ENCODE measurements around the gene NACA2.
"Not testable (repeated sequence)": the region's sequence is repeated elsewhere in the genome, so short reads cannot be mapped to it uniquely, and the experiment has no call there.

NACA2 gene

DNA sequence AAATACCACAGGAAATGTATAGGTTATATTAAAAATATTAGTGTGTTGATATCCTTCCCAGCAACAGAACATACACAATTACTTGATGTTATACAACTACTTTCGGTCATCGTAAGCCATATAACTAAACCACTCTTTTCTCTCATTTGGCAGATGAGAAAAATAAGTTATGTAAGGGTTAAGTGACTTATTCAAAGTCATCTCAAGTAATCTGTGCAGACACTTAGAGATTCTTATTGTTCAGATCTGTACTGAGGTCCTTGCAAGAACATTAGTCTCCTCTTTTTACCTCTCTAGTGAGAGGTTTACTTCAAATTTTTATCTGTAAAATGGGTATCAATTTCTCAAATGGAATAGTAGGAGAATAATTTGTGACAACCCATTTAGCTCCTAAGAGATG lies 15.0 kb downstream of the NACA2 start:
- no peak for DNase-seq (ENCODE audit: low read depth)

GRCh38 chr17:61575352-61575975 lies 15.6 kb downstream of the NACA2 start:
- DNase-seq (ENCODE audit: low read depth): no peak

- DNase-seq (ENCODE audit: low read depth): no peak
Measured at GRCh38 chr17:61574542-61575351, 16.3 kb downstream of the NACA2 start.

DNA sequence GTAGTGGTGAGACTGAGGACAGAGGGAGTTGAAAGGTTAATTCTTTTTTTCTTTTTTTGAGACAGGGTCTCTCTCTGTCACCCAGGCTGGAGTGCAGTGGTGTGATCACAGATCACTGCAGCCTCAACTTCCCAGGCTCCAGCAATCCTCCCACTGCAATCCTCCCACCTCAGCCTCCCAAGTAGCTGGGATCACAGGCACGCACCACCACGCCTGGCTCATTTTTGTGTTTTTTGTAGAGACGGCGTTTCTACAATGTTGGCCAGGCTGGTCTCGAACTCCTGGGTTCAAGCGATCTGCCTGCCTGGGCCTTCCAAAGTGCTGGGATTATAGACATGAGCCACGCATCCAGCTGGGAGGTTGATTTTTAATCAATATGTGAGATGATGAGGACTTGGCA lies 18.5 kb downstream of the NACA2 start:
- DNase-seq (ENCODE audit: low read depth): not testable (repeated sequence)

- DNase-seq (ENCODE audit: low read depth): no peak
Measured at GRCh38 chr17:61571624-61572023, 19.4 kb downstream of the NACA2 start.

- no peak for DNase-seq (ENCODE audit: low read depth)
Measured at GRCh38 chr17:61570118-61570517, 20.9 kb downstream of the NACA2 start.

DNA sequence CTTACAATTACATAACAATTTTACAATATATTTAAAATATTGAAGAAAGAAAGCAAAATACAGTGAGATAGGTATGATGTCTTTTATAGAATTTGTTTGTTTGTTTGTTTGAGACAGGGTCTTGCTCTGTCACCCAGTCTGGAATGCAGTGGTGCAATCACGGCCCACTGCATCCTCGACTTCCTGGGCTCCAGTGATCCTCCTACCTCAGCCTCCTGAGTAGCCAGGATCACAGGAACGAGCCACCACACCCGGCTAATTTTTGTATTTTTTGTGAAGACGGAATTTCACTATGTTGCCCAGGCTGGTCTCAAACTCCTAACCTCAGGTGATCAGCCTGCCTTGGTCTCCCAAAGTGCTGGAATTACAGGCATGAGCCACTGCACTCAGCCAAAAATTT lies 21.5 kb downstream of the NACA2 start:
- not testable (repeated sequence) for DNase-seq (ENCODE audit: low read depth)

DNA sequence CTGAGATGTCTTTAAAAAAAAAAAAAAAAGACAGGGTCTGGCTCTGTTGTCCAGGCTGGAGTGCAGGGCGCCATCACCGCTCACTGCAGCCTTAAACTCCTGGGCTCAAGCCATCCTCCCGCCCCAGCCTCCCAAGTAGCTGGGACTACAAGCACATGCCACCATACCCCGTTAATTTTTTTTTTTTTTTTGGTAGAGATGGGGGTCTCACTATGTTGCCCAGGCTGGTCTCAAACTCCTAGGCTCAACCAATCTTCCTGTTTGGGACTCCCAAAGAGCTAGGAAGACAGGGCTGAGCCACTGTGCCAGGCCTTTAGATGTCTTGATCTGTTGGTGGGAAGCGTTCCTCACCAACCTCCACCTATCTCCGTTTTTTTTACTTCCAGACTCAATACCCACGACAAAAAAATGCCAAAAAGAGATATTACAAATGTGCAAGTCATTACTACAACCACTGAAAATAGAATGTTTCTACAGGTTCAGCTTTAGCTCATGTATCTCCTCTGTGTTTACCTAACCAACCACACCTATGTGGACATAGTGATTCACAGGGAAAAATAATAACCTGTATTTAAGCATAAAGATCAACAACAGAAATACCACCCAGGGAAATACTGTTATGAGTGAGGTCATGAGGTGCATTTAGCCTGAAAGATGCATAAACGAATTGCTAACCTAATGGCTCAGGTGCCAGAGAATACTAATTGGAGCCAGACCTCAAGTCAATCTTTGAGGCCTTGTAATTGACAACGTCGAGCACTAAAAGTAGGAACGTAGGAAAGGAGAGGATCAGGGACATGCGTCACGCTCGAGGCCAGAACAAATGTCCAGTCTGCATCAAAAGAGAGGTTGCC lies 22.6 kb downstream of the NACA2 start:
- no peak for DNase-seq (ENCODE audit: low read depth)

DNA sequence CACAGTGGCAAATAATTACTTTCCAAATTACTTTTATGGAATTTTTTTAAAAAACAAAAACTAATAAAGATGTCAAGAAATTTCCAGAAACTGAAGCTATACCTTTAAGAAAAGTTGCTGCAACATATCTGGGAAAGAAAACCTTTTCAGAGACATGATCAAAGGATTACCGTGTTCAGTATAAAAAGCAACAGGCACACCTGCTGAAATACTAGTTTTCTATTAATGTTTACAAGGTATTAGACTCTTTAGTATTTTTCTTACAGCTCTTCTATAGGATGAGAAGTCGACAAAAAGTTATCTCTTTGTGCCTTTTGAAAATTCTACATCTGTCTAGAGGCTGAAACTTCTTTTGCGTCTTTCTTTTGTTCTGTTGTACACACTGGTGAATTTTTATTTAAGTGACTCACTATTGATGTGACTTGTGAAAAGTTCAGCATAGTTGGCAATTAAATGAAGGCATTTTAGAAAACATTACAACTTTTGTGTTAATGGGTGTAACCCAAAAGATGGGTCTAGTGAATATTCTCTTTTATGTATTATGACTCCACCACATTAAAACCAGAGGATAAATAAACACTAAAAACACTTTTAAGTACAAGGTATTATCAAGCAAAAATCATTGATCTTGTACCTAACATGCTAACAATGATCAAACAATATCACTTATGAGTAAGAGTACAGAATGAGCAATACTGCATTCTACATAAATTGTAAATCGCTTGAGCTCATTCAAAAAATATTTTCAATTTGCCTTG lies 23.8 kb downstream of the NACA2 start:
- DNase-seq (ENCODE audit: low read depth): no peak

DNA sequence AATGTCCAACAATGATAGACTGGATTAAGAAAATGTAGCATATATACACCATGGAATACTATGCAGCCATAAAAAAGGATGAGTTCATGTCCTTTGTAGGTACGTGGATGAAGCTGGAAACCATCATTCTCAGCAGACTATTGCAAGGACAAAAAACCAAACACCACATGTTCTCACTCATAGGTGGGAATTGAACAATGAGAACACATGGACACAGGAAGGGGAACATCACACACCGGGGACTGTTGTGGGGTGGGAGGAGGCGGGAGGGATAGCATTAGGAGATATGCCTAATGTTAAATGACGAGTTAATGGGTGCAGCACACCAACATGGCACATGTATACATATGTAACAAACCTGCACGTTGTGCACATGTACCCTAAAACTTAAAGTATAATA lies 24.6 kb downstream of the NACA2 start:
- DNase-seq (ENCODE audit: low read depth): not testable (repeated sequence)

GRCh38 chr17:61565850-61566249 lies 25.2 kb downstream of the NACA2 start:
- DNase-seq (ENCODE audit: low read depth): not testable (repeated sequence)

GRCh38 chr17:61565213-61565612 lies 25.8 kb downstream of the NACA2 start:
- no peak for DNase-seq (ENCODE audit: low read depth)

- DNase-seq (ENCODE audit: low read depth): no peak
Measured at GRCh38 chr17:61562287-61562686, 28.7 kb downstream of the NACA2 start.

DNA sequence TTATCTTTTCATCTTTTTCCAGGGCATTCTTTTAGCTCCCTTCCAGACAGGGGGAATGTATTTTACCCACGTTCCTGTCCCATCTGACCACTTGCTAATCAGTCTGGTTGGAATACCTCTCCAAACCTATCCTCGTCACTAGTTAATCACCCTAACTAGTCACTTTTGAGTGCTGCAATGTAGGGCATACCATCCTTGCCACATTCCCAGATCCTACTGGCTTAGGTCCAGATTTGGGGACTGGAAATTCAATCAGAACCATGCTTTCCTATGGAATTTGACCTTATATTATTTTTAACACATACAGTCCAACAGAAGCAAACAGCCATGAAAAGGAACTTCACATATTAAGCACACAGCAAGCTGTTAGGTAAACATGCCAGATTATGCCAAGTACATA lies 29.7 kb downstream of the NACA2 start:
- DNase-seq (ENCODE audit: low read depth): no peak

GRCh38 chr17:61560071-61560470 lies 30.9 kb downstream of the NACA2 start:
- no peak for DNase-seq (ENCODE audit: low read depth)

GRCh38 chr17:61556224-61557188 lies 34.5 kb downstream of the NACA2 start:
- DNase-seq (ENCODE audit: low read depth): no peak

GRCh38 chr17:61555127-61555566 lies 35.9 kb downstream of the NACA2 start:
- no peak for DNase-seq (ENCODE audit: low read depth)

DNA sequence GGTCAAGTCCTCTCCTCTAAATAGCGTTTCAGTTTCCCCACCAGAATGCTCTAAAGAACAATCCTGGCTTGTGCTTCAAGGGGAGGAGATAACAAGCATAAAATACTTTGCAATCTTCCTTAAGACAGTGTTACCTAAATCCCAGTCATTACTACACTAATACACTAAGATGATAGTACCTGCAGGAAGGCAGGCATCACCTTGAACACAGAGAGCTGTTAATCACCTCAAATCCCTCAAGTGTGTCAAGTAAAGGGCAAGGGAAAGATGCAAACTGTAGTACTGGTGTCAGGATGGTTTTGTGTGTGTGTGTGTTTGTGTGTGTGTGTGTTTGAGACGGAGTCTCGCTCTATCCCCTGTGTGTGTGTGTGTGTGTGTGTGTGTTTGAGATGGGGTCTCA lies 36.8 kb downstream of the NACA2 start:
- DNase-seq (ENCODE audit: low read depth): no peak

- not testable (repeated sequence) for DNase-seq (ENCODE audit: low read depth)
Measured at GRCh38 chr17:61552560-61552959, 38.5 kb downstream of the NACA2 start.

DNA sequence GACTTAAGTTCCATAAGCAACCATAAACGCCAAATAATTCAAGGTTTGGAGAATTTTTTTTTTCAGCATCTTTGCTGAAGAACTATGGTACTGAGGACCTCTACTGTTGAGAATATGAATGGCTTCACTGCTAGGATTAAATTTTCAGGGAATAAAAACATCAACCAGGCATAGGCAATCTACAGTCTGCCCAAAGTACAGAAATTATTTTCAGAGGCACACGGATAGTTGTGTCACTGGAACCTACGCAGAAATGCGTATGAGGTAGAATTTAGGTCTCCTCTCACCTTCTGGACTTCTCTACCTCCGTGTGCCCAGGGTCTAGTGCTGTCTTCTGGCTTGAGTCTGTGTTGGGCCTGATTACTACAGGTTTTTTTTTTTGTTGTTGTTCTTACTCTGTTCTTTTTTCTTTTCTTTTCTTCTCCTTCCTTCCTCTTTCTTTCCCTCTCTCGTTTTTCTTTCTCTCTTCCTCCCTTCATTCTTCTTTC lies 39.7 kb downstream of the NACA2 start:
- DNase-seq (ENCODE audit: low read depth): no peak

DNA sequence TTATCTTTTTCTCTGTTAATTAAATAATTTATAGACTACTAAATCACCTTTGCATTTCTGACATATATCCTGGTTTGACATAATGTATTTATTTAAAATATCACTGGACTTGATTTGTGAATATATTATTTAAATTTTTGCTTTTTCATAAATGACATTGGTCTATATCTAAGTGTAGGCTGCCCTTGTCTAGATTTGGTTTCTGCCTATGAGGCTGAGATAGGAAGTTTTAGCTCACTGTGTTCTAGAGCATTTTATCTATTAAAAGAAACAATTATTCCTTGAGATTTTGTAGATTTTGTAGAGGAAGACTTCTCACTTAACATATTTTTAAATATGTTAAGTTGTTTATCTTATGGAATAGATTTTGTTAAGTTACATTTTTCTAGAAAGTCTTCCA lies 43.9 kb downstream of the NACA2 start:
- DNase-seq (ENCODE audit: low read depth): no peak

Measured in stimulated activated CD8-positive, alpha-beta memory T cell treated with anti-CD3 and anti-CD28 coated beads, Interleukin-4, amount 100 ng/mL, for 24 hours (primary cell).